HEK293T (cell line): Measurements from ENCODE around the gene GSTO2.

Experiments
- SUZ12 ChIP-seq: fragments of 450-650 bp; IDR thresholded peaks from 2 replicates; pipeline ENCODE4 v1.6.1; 2016; ENCODE audit warnings: mild to moderate bottlenecking
- TF ChIP-seq, protein P1 (sequence below): fragments of 450-650 bp; IDR thresholded peaks from 2 replicates; pipeline ENCODE4 v1.6.1; 2016

DNA sequence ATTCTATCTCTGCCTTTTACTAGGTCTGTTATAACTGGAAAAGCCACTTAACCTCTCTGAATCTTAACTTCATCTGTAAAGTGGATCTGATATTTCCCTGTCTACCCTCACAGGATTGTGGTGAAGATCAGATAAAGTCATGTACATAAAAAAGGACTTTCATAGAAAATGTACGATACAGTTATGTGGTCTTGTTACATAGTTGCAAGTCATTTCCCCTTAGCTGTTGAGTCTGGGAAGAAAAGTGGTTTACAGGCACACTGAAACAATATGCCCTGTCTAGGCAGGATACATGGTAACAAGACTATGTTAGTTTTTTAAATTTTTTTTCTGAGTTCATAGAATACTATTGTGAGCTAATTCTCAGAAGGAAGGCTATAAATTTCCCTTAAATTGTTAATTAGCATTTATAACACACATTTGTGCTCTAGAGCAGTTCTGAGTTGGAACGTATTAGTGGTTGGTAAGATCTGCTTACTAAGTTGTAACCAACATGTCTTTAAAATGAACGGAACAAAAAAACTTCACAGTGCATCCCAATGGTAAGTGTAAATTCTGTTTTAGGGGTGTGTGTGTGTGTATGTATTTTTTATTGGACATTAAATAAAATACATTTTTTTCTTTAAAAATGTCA lies 21.4 kb upstream of the GSTO2 start:
- TF ChIP-seq, protein P1, sequence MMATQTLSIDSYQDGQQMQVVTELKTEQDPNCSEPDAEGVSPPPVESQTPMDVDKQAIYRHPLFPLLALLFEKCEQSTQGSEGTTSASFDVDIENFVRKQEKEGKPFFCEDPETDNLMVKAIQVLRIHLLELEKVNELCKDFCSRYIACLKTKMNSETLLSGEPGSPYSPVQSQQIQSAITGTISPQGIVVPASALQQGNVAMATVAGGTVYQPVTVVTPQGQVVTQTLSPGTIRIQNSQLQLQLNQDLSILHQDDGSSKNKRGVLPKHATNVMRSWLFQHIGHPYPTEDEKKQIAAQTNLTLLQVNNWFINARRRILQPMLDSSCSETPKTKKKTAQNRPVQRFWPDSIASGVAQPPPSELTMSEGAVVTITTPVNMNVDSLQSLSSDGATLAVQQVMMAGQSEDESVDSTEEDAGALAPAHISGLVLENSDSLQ: no peak
- no peak for TF ChIP-seq SUZ12
